Iris pigment epithelial cell (primary cell): ENCODE measurements around the gene DLG5.
A peak's percentile ranks its signal among the peaks of the same experiment; 100 is the strongest.
"Not testable (repeated sequence)": the region's sequence is repeated elsewhere in the genome, so short reads cannot be mapped to it uniquely, and the experiment has no call there.

Experiments used
- DNase-seq: peaks from one replicate; pipeline ENCODE4 v3.0.0-alpha.2; 2011; ENCODE audit warnings: low read depth

DLG5 gene

GRCh38 chr10:77758406-77758805 is 168.1 kb downstream of the DLG5 start:
- DNase-seq = not testable (repeated sequence)

GRCh38 chr10:77756319-77757232 is 170.0 kb downstream of the DLG5 start:
- peak; percentile 80 for DNase-seq

GRCh38 chr10:77746047-77746707 is 180.4 kb downstream of the DLG5 start:
- DNase-seq = peak; percentile 85

- no peak for DNase-seq
Observed at GRCh38 chr10:77744245-77744644, 182.3 kb downstream of the DLG5 start.

- no peak for DNase-seq
Observed at GRCh38 chr10:77742172-77742571, 184.4 kb downstream of the DLG5 start.

GRCh38 chr10:77741746-77742145 is 184.8 kb downstream of the DLG5 start:
- DNase-seq = peak; percentile 72
